AG09319 (cell line): ENCODE results near the gene HS3ST4.

Experiments
- DNase-seq: peaks from one replicate; pipeline ENCODE4 v3.0.0-alpha.2; 2010; ENCODE audit warnings: low read depth; ENCODE audit errors: extremely low read depth
- CTCF ChIP-seq: IDR thresholded peaks from 2 replicates; pipeline ENCODE4 v1.5.1; 2011; ENCODE audit warnings: low read depth, mild to moderate bottlenecking, inconsistent platforms, low read length, moderate library complexity

HS3ST4 gene

GRCh38 chr16:25827709-25828108 is 135.9 kb downstream of the HS3ST4 start:
- DNase-seq = no peak
- no peak for TF ChIP-seq CTCF

GRCh38 chr16:25828510-25828909 is 136.8 kb downstream of the HS3ST4 start:
- DNase-seq = no peak

GRCh38 chr16:25832291-25832690 is 140.5 kb downstream of the HS3ST4 start:
- DNase-seq = no peak
- no peak for TF ChIP-seq CTCF

More at GRCh38 chr16:25828510-25828909, 136.8 kb downstream of the HS3ST4 start:
- no peak for TF ChIP-seq CTCF

- no peak for TF ChIP-seq CTCF
- DNase-seq = no peak
Observed at GRCh38 chr16:25834101-25834500, 142.3 kb downstream of the HS3ST4 start.

GRCh38 chr16:25835126-25835525 is 143.4 kb downstream of the HS3ST4 start:
- DNase-seq = no peak
- TF ChIP-seq CTCF = no peak

- peak; percentile 5 for DNase-seq
- peak; percentile 65 for TF ChIP-seq CTCF
Observed at GRCh38 chr16:25838724-25839186, 147.0 kb downstream of the HS3ST4 start.

- no peak for TF ChIP-seq CTCF
- no peak for DNase-seq
Observed at GRCh38 chr16:25841761-25842160, 150.0 kb downstream of the HS3ST4 start.
